ENCODE data around the gene RPLP2. TPM values are rescaled to one million over a fixed set of nuclear protein-coding genes. Genes with fewer than 3 reads are reported as not detected.

RPLP2 gene
- 342 and 401 TPM in 2 replicates for total RNA-seq
- 468 and 539 TPM in 2 replicates for polyA plus RNA-seq

DNA sequence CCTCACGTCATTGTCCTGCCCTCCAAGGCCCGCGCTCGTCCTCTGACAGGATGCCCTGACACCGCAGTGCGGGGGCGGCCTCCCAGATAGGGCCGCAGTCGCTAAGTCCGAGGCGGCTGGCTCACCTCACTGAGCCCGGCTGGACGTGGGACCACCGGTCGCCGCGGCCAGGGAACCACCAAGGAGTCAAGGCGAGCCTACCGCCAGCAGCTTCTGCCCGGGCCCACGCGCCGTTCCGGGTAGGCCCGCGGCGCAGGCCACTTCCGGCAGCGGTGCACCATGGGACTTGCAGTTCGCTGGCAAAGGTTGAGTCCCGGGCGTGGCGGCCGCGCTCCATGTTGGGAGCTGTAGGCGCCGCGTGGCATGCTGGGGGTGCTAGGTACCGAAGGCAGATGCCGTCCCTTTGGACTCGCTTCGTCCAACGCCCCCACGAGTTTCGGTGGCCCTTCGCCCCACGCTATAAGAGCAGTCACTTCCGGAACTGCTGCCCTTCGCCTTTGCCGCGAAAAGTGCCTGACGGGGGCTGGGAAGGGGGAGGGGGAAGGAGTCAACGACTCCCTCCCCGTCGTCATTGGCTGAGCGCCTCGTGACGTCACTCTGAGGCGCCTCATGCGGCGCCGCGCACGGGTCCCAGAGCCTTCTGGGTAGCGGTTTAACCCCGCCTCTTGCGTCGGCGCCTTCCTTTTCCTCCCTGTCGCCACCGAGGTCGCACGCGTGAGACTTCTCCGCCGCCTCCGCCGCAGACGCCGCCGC is at the start of gene RPLP2:
Gene RPLP2, plus strand, starts transcription at position 681 of the 753 bp plus-strand sequence. CDS start 268 bp downstream, outside the sequence.
- Histone ChIP-seq H3K9me2 (replicated peaks; ENCODE audit: insufficient read depth) (no peaks in the 10 kb centered on the region), H3K4me1 (ENCODE audit: insufficient read depth) (peaks cover 10% of the 10 kb centered on the region), H3K9me3 (ENCODE audit: low read depth) (no peaks in the 10 kb centered on the region), H2AFZ (peak within 1 kb of the TSS; percentile 44), H3K4me2 (peak within 1 kb of the TSS; percentile 98), H3K27me3 (no peaks in the 10 kb centered on the region), H3K4me3 (peak within 1 kb of the TSS; percentile 68), H3K27ac (peak within 1 kb of the TSS; percentile 96), H3K79me2 (peaks cover 47% of the 10 kb centered on the region), H4K20me1 (ENCODE audit: insufficient read depth, poor library complexity, severe bottlenecking) (peaks cover 22% of the 10 kb centered on the region), H3K36me3 (replicated peaks; ENCODE audit: insufficient read depth, low read depth) (no peaks in the 10 kb centered on the region)
- WGBS (ENCODE audit: low lambda C conversion rate, missing lambda C conversion rate), result 2% methylated on average over 81 of the region's 81 CpGs
- peak; percentile 99 for DNase-seq (ENCODE audit: low spot score)
- TF ChIP-seq, protein P1, sequence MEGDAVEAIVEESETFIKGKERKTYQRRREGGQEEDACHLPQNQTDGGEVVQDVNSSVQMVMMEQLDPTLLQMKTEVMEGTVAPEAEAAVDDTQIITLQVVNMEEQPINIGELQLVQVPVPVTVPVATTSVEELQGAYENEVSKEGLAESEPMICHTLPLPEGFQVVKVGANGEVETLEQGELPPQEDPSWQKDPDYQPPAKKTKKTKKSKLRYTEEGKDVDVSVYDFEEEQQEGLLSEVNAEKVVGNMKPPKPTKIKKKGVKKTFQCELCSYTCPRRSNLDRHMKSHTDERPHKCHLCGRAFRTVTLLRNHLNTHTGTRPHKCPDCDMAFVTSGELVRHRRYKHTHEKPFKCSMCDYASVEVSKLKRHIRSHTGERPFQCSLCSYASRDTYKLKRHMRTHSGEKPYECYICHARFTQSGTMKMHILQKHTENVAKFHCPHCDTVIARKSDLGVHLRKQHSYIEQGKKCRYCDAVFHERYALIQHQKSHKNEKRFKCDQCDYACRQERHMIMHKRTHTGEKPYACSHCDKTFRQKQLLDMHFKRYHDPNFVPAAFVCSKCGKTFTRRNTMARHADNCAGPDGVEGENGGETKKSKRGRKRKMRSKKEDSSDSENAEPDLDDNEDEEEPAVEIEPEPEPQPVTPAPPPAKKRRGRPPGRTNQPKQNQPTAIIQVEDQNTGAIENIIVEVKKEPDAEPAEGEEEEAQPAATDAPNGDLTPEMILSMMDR (IDR thresholded peaks at IDR 0.05; ENCODE audit: poor library complexity), result no peak
- no peak for TF ChIP-seq EZH2 (IDR thresholded peaks at IDR 0.05; ENCODE audit: borderline replicate concordance)
- TF ChIP-seq EZH2phosphoT487 (IDR thresholded peaks at IDR 0.05; ENCODE audit: low read depth, severe bottlenecking, unreplicated experiment), result no peak

- Histone ChIP-seq H3K9me3 (ENCODE audit: low read depth) (no peaks in the 10 kb centered on the region), H3K4me3 (no peak overlapping the region), H3K9me2 (replicated peaks; ENCODE audit: insufficient read depth) (no peaks in the 10 kb centered on the region), H3K4me2 (no peak overlapping the region), H2AFZ (no peak overlapping the region), H4K20me1 (ENCODE audit: insufficient read depth, poor library complexity, severe bottlenecking) (peaks cover 3% of the 10 kb centered on the region), H3K4me1 (ENCODE audit: insufficient read depth) (peaks cover 8% of the 10 kb centered on the region), H3K36me3 (replicated peaks; ENCODE audit: insufficient read depth, low read depth) (no peaks in the 10 kb centered on the region), H3K79me2 (peaks cover 9% of the 10 kb centered on the region), H3K27me3 (no peaks in the 10 kb centered on the region), H3K27ac (no peak overlapping the region)
- DNase-seq (ENCODE audit: low spot score), result no peak
- TF ChIP-seq, protein P1 (IDR thresholded peaks at IDR 0.05; ENCODE audit: poor library complexity), result no peak
- TF ChIP-seq EZH2phosphoT487 (IDR thresholded peaks at IDR 0.05; ENCODE audit: low read depth, severe bottlenecking, unreplicated experiment), result no peak
Measured at GRCh38 chr11:760236-760635, 49.5 kb upstream of the RPLP2 start.

- H3K9me3 ChIP-seq (ENCODE audit: low read depth), result no peaks in the 10 kb centered on the region
- H3K79me2 ChIP-seq, result peaks cover 9% of the 10 kb centered on the region
- no peak overlapping the region for H2AFZ ChIP-seq
- H3K27ac ChIP-seq, result no peak overlapping the region
- H4K20me1 ChIP-seq (ENCODE audit: insufficient read depth, poor library complexity, severe bottlenecking), result peaks cover 3% of the 10 kb centered on the region
- DNase-seq (ENCODE audit: low spot score), result no peak
- no peak for TF ChIP-seq EZH2phosphoT487 (IDR thresholded peaks at IDR 0.05; ENCODE audit: low read depth, severe bottlenecking, unreplicated experiment)
- no peak for TF ChIP-seq EZH2 (IDR thresholded peaks at IDR 0.05; ENCODE audit: borderline replicate concordance)
- TF ChIP-seq, protein P1 (IDR thresholded peaks at IDR 0.05; ENCODE audit: poor library complexity), result no peak
- no peak overlapping the region for H3K4me3 ChIP-seq
- WGBS (ENCODE audit: low lambda C conversion rate, missing lambda C conversion rate), result 94% methylated on average over 8 of the region's 8 CpGs
- no peak overlapping the region for H3K4me2 ChIP-seq
- peaks cover 8% of the 10 kb centered on the region for H3K4me1 ChIP-seq (ENCODE audit: insufficient read depth)
- no peaks in the 10 kb centered on the region for H3K9me2 ChIP-seq (replicated peaks; ENCODE audit: insufficient read depth)
- H3K36me3 ChIP-seq (replicated peaks; ENCODE audit: insufficient read depth, low read depth), result no peaks in the 10 kb centered on the region
- no peaks in the 10 kb centered on the region for H3K27me3 ChIP-seq
Measured at GRCh38 chr11:761526-762108, 48.1 kb upstream of the RPLP2 start.
